H1 (cell line): Measurements from ENCODE around the gene UGT2A2.

Source experiments
- ATF3 ChIP-seq: IDR thresholded peaks from 2 replicates; pipeline ENCODE4 v1.6.1; 2011; ENCODE audit warnings: low read depth, mild to moderate bottlenecking, low read length; ENCODE audit not compliant: insufficient read depth
- BRCA1 ChIP-seq: IDR thresholded peaks from 2 replicates; pipeline ENCODE4 v1.6.1; 2012; ENCODE audit warnings: low read depth, low read length, improper control_type of control experiment
- CHD2 ChIP-seq: IDR thresholded peaks from 2 replicates; pipeline ENCODE4 v1.6.1; 2012; ENCODE audit warnings: low read length, improper control_type of control experiment
- EP300 ChIP-seq, 2 experiments: IDR thresholded peaks; 1 replicate in 1 of 2; 2 replicates in 1 of 2; pipeline ENCODE4 v1.6.1; 2011 to 2012; ENCODE audit warnings: low read depth in 2 of 2, low read length in 2 of 2, mild to moderate bottlenecking in 2 of 2, borderline replicate concordance in 1 of 2, inconsistent platforms in 1 of 2, moderate library complexity in 1 of 2
- JUND ChIP-seq: IDR thresholded peaks from 2 replicates; pipeline ENCODE4 v1.6.1; 2011; ENCODE audit warnings: mild to moderate bottlenecking, improper control_type of control experiment, low read length
- MAX ChIP-seq: IDR thresholded peaks from 2 replicates; pipeline ENCODE4 v1.6.1; 2012; ENCODE audit warnings: inconsistent platforms
- PHF8 ChIP-seq: fragments of 200-600 bp; sonication (generic); conservative IDR thresholded peaks from 2 replicates; pipeline ENCODE4 v1.7.1; 2012; ENCODE audit warnings: low read depth, mild to moderate bottlenecking, inconsistent platforms, low read length, moderate library complexity
- POLR2A ChIP-seq, 2 experiments: IDR thresholded peaks; 1 replicate in 1 of 2; 2 replicates in 1 of 2; pipeline ENCODE4 v1.6.1; 2011; ENCODE audit warnings: low read depth in 2 of 2, low read length in 2 of 2, mild to moderate bottlenecking in 2 of 2; ENCODE audit errors: control extremely low read depth in 1 of 2
- TAF1 ChIP-seq: IDR thresholded peaks from 2 replicates; pipeline ENCODE4 v1.6.1; 2011; ENCODE audit warnings: mild to moderate bottlenecking, low read depth, low read length
- TBP ChIP-seq: IDR thresholded peaks from 2 replicates; pipeline ENCODE4 v1.6.1; 2011; ENCODE audit warnings: low read depth, low read length, improper control_type of control experiment
- TF ChIP-seq, protein P1 (sequence below), 3 experiments: IDR thresholded peaks; 1 replicate in 2 of 3; 2 replicates in 1 of 3; pipeline versions ENCODE4 v1.5.1 to v1.6.1; 2011; ENCODE audit warnings: low read length in 3 of 3, mild to moderate bottlenecking in 3 of 3, inconsistent platforms in 2 of 3, low read depth in 1 of 3, moderate library complexity in 1 of 3; ENCODE audit not compliant: insufficient read depth in 1 of 3; ENCODE audit errors: control extremely low read depth in 1 of 3
- TF ChIP-seq, protein P2 (sequence below): IDR thresholded peaks from 2 replicates; pipeline ENCODE4 v1.6.1; 2012; ENCODE audit warnings: low read length, inconsistent platforms

- TF ChIP-seq, protein P1, sequence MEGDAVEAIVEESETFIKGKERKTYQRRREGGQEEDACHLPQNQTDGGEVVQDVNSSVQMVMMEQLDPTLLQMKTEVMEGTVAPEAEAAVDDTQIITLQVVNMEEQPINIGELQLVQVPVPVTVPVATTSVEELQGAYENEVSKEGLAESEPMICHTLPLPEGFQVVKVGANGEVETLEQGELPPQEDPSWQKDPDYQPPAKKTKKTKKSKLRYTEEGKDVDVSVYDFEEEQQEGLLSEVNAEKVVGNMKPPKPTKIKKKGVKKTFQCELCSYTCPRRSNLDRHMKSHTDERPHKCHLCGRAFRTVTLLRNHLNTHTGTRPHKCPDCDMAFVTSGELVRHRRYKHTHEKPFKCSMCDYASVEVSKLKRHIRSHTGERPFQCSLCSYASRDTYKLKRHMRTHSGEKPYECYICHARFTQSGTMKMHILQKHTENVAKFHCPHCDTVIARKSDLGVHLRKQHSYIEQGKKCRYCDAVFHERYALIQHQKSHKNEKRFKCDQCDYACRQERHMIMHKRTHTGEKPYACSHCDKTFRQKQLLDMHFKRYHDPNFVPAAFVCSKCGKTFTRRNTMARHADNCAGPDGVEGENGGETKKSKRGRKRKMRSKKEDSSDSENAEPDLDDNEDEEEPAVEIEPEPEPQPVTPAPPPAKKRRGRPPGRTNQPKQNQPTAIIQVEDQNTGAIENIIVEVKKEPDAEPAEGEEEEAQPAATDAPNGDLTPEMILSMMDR (IDR thresholded peaks at IDR 0.05; ENCODE audit: control extremely low read depth in 1 of 3, insufficient read depth in 1 of 3, low read depth in 1 of 3, low read length in 3 of 3), result peak; percentile 32 to 50 (median 45)
- TF ChIP-seq BRCA1 (no peak), PHF8 (no peak), TAF1 (no peak), MAX (no peak), ATF3 (no peak), CHD2 (no peak), TBP (no peak), EP300 (IDR thresholded peaks at IDR 0.05; ENCODE audit: borderline replicate concordance in 1 of 2, low read depth in 2 of 2, low read length in 2 of 2) (no peak), POLR2A (IDR thresholded peaks at IDR 0.05; ENCODE audit: control extremely low read depth in 1 of 2, low read depth in 2 of 2, low read length in 2 of 2) (no peak), JUND (no peak)
- TF ChIP-seq, protein P2, sequence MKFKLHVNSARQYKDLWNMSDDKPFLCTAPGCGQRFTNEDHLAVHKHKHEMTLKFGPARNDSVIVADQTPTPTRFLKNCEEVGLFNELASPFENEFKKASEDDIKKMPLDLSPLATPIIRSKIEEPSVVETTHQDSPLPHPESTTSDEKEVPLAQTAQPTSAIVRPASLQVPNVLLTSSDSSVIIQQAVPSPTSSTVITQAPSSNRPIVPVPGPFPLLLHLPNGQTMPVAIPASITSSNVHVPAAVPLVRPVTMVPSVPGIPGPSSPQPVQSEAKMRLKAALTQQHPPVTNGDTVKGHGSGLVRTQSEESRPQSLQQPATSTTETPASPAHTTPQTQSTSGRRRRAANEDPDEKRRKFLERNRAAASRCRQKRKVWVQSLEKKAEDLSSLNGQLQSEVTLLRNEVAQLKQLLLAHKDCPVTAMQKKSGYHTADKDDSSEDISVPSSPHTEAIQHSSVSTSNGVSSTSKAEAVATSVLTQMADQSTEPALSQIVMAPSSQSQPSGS, result no peak
These were observed 38.4 kb downstream of the UGT2A2 start for GRCh38 chr4:69601065-69601464.
